Muscle layer of duodenum (tissue), 2 donors: ENCODE results near the gene EMC9.
"Not testable (repeated sequence)": the region's sequence is repeated elsewhere in the genome, so short reads cannot be mapped to it uniquely, and the experiment has no call there.

Experiments used
- H3K27ac ChIP-seq: one replicate; pipeline ENCODE4 v1.7.0; 2013; ENCODE audit warnings: mild to moderate bottlenecking, low read length
- H3K27me3 ChIP-seq: one replicate; pipeline ENCODE4 v1.7.0; 2013; ENCODE audit warnings: low read depth, mild to moderate bottlenecking, control low read depth, low read length
- H3K36me3 ChIP-seq, 2 donors: one replicate each; pipeline ENCODE4 v1.7.0; 2013; ENCODE audit warnings: low read length in 2 of 2, control low read depth in 1 of 2, mild to moderate bottlenecking in 1 of 2; ENCODE audit not compliant: insufficient read depth in 2 of 2, control insufficient read depth in 1 of 2
- H3K4me1 ChIP-seq, 2 donors: one replicate each; pipeline ENCODE4 v1.7.0; 2013; ENCODE audit warnings: low read length in 2 of 2, mild to moderate bottlenecking in 2 of 2, control low read depth in 1 of 2, moderate library complexity in 1 of 2; ENCODE audit not compliant: insufficient read depth in 2 of 2, control insufficient read depth in 1 of 2
- H3K4me3 ChIP-seq, 2 donors: one replicate each; pipeline ENCODE4 v1.7.0; 2013; ENCODE audit warnings: low read length in 2 of 2, low read depth in 1 of 2, mild to moderate bottlenecking in 1 of 2
- H3K9me3 ChIP-seq, 2 donors: one replicate each; pipeline ENCODE4 v1.7.0; 2013; ENCODE audit warnings: low read length in 2 of 2, control low read depth in 1 of 2, mild to moderate bottlenecking in 1 of 2; ENCODE audit not compliant: control insufficient read depth in 1 of 2
- donor health status: healthy.

The EMC9 gene

DNA sequence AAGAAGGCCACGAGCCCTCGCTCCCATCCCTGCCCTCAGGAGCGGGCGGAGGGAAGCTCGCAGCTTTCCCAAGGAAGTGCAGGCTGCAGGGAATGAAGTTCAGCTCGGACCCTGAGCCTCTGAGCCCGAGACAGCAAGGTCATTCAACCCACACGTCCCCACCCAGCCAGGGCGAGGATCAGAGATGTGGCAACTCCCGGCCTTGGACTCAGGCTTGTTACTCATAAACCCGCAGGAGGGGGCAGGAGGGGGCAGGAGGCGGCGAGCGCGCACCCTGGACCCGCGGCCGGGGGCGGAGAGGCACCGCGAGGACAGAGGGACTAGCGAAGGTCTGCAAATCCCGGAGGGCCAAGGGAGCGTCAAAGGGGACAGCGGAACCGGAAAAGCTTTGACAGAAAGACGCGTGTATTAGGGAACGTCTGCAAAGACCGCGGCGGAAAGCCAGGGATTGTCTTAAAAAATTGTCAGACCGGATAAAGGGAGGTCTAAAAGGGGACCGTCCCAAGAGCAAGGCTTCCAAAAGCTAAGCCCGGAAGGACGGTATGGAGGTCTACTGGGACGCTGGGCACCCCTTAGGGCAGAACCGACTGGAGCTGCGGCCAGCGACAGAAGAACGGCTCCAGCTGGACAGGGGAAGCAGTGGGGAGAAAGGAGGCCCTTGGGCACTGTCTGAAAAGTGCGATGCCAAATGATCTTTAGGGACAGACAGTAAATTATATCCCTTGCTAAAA, 27.4 kb downstream of the EMC9 start:
- Histone ChIP-seq H3K27ac (peak overlapping the region; percentile 100), H3K4me1 (peaks cover 18 to 21% of the 10 kb centered on the region in 2 donors), H3K36me3 (peaks cover 18 to 31% of the 10 kb centered on the region in 2 donors), H3K4me3 (peak overlapping the region; percentile 87 to 89), H3K27me3 (no peaks in the 10 kb centered on the region), H3K9me3 (no peaks in the 10 kb centered on the region)

DNA sequence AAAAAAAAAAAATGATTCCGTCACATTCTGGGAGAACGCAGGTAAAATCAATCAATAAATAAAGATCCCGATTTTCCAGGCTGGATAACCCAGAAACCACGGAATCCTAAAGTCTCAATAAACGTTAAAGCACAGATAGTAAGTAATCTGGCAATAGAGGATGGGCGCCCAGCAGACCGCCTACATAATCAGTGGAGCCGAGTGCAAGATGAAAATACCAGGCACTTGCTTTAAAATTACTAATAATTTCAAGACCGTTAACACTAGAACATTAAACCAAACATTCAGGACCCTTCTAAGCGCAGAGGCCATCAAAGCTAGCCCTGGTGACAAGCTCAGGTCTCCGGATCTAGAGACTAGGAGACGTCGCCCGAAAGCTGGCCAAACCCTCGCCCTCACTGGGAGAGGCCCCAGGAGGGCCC, 28.0 kb downstream of the EMC9 start:
- peak overlapping the region; percentile 100 for H3K27ac ChIP-seq
- peaks cover 23 to 25% of the 10 kb centered on the region in 2 donors for H3K4me1 ChIP-seq
- H3K4me3 ChIP-seq: peak overlapping the region; percentile 87 to 89
- H3K9me3 ChIP-seq: no peaks in the 10 kb centered on the region
- H3K27me3 ChIP-seq: no peaks in the 10 kb centered on the region
- peaks cover 12 to 25% of the 10 kb centered on the region in 2 donors for H3K36me3 ChIP-seq

DNA sequence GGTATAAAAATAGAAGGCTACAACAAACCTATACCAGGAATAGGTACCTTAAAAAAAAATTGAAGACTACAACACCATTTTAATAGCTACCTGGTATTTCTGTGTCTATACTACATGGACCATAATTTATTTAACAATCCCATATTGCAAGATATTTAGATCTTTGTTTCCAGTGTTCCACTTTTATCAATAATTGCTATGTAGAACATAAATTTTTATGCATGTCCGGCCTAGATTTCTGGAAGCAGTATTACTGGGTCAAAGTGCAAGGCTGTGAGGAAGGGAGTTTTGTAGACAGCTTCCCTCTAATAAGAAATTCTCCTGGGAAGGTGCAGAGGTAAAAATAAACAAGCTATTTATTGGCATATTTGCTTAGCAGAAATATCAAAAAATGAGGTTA, 30.9 kb downstream of the EMC9 start:
- H3K27me3 ChIP-seq: no peaks in the 10 kb centered on the region
- peaks cover 12 to 14% of the 10 kb centered on the region in 2 donors for H3K4me1 ChIP-seq
- H3K36me3 ChIP-seq: peaks cover 0 to 12% of the 10 kb centered on the region in 2 donors
- no peaks in the 10 kb centered on the region for H3K9me3 ChIP-seq
- H3K27ac ChIP-seq: no peak overlapping the region
- no peak overlapping the region for H3K4me3 ChIP-seq

DNA sequence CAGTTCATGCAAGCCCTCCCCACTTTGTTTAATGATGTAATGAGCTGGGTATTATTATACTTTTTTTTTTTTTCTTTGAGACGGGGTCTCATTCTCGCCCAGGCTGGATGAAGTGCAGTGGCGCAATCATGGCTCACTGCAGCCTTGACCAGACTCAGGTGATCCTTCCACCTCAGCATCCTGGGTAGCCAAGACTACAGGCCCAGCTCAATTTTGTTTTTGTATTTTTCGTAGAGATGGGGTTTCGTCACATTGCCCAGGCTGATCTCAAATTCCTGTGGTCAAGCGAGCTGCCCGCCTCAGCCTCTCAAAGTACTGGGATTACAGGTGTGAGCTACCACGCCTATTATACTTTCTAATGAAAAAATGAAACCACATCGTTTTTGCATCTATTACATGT, 31.3 kb downstream of the EMC9 start:
- no peak overlapping the region for H3K27ac ChIP-seq
- H3K9me3 ChIP-seq: no peaks in the 10 kb centered on the region
- H3K4me3 ChIP-seq: no peak overlapping the region
- H3K36me3 ChIP-seq: peaks cover 0 to 12% of the 10 kb centered on the region in 2 donors
- peaks cover 11 to 12% of the 10 kb centered on the region in 2 donors for H3K4me1 ChIP-seq
- no peaks in the 10 kb centered on the region for H3K27me3 ChIP-seq

DNA sequence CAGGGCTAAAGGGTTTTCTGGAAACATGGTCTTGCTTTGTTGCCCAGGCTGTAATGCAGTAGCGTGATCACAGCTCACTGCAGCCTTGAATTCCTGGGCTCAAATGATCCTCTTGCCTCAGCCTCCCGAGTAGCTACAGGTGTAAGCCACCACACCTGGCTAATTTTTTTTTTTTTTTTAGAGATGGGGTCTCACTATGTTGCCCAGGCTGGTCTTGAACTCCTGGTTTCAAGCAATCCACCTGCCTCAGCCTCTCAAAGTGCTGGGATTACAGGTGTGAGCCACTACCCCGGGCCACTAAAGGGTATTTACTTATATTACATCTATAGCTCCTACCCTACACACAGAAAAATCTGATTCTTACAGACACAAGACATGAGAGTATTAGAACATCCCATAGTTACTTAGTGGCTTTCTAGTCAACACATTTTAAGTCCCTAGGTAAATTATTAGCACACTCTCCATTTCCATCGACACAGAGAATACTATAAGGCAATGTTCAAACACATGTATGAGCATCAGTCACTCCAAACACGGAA, 33.0 kb downstream of the EMC9 start:
- H3K4me1 ChIP-seq: peaks cover 7 to 9% of the 10 kb centered on the region in 2 donors
- peak overlapping the region; percentile 10 for H3K27ac ChIP-seq

DNA sequence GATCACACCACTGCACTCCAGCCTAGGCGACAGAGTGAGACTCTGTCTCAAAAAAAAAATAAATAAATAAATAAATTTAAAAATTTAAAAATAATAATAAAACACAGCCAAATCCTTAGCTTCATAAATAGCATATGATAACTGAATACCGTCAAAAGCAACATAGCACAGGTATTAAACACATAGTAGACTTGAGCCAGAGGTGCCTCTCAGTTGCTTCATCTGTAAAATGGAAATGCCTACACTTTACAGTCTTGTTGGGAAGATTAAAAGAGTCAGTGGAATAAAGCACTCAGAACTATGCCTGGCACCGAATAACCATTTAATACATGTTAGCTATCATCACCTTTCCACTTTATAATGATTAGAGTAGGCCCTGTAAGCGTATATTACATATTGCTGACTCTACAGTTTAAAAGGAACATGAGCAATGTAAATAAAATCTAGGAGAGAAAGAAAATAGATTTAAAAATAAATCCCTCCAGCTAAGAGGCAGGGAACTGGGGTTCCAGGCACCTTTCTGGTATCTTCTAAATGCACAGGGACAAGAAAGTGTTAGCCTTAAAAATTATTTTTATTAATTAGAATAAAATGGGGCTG, 34.6 kb downstream of the EMC9 start:
- Histone ChIP-seq H3K4me3 (no peak overlapping the region), H3K27me3 (no peaks in the 10 kb centered on the region), H3K27ac (no peak overlapping the region), H3K9me3 (no peaks in the 10 kb centered on the region), H3K36me3 (peaks cover 6 to 15% of the 10 kb centered on the region in 2 donors), H3K4me1 (peaks cover 4 to 7% of the 10 kb centered on the region in 2 donors)

More for the DNA sequence above, 33.0 kb downstream of the EMC9 start:
- Histone ChIP-seq H3K9me3 (no peaks in the 10 kb centered on the region), H3K4me3 (no peak overlapping the region), H3K36me3 (peaks cover 2 to 6% of the 10 kb centered on the region in 2 donors), H3K27me3 (no peaks in the 10 kb centered on the region)

DNA sequence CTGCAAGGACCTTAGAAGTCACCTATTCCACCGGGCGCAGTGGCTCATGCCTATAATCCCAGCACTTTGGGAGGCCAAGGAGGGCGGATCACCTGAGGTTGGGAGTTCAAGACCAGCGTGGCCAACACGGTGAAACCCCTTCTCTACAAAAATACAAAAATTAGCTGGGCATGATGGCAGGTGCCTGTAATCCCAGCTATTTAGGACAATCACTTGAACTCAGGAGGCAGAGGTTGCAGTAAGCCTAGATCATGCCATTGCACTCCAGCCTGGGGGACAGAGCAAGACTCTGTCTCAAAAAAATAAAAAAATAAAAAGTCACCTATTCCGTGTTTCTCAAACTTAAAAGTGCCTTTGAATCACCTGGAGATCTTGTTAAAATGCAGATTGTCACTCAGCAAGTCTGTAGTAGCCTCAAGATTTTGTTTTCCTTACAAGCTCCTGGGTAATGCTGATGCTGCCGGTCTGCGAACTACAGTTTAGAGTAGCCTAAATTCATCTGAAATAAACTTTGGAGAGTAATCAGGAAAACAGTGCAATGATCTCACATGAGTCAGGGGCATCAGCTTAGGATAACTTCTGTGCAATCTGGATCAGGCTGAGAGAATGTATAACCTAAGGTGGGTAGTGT, 35.7 kb downstream of the EMC9 start:
- not testable (repeated sequence) for H3K9me3 ChIP-seq, H3K4me1 ChIP-seq, H3K27me3 ChIP-seq, H3K4me3 ChIP-seq, H3K27ac ChIP-seq
- H3K36me3 ChIP-seq: peaks cover 9 to 22% of the 10 kb centered on the region in 2 donors

DNA sequence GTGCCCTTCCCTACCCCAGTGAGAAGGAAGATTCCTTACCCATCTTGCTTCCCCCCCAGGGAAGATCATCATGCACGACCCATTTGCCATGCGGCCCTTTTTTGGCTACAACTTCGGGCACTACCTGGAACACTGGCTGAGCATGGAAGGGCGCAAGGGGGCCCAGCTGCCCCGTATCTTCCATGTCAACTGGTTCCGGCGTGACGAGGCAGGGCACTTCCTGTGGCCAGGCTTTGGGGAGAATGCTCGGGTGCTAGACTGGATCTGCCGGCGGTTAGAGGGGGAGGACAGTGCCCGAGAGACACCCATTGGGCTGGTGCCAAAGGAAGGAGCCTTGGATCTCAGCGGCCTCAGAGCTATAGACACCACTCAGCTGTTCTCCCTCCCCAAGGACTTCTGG, 37.9 kb downstream of the EMC9 start:
- Histone ChIP-seq H3K27me3 (no peaks in the 10 kb centered on the region), H3K4me3 (no peak overlapping the region), H3K27ac (no peak overlapping the region), H3K9me3 (no peaks in the 10 kb centered on the region), H3K36me3 (peaks cover 10 to 34% of the 10 kb centered on the region in 2 donors), H3K4me1 (no peaks in the 10 kb centered on the region)

DNA sequence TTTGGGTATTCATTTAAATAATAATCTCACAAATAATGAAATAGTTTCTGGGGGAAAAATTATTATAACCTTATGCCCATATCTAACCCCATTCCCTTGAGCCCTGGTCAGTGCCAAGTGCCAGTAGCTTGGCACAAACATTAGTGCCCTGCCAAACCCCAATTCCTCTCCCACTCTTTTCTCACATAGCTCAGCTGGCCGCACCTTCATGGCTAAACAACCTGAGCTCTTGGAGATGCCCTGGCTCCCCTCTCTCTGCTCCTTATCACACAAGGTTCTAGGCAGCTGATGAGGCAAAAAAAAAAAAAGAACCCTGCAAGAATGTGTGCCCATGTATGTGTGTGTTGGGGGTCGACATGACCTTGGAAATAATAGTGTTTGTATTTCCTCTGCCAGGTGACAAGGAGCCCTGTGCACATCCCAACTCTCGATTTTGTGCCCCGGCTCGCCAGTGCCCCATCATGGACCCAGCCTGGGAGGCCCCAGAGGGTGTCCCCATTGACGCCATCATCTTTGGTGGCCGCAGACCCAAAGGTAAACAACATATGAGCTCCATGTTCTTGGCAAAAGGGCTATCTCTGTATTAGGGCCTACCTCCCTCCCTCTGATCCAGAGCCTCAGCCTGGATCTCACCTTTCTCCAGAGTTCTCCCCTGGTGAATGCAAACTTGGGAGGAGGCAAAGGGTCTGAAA, 38.9 kb downstream of the EMC9 start:
- H3K36me3 ChIP-seq: peaks cover 10 to 37% of the 10 kb centered on the region in 2 donors
- H3K27me3 ChIP-seq: no peaks in the 10 kb centered on the region
- H3K9me3 ChIP-seq: no peaks in the 10 kb centered on the region

DNA sequence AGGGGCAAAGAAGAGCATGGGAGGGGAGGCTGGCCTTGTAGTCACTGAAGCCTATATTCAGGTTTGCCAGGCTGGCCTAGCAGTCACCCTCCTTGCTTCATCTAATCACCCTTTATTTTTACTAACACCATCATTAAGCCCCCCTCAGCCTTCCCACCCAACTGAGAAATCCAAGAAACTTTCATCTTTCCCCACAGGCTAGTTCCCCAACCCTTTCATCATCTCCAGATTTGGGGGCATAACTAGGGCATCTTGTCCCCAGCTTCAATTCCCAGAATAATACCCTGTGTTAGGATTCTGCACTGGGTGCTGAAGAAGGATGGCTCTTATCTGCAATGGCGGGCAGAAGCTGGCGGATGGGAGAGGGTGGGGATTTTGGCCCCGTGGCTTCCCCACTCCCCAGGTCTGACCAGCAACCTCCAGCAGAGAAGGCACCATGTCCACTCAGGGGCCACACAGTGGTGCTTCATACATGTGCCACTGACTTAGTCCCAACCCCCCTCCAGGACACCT, 40.4 kb downstream of the EMC9 start:
- Histone ChIP-seq H3K27me3 (no peaks in the 10 kb centered on the region), H3K27ac (no peak overlapping the region), H3K4me3 (no peak overlapping the region), H3K4me1 (no peaks in the 10 kb centered on the region), H3K36me3 (peaks cover 10 to 37% of the 10 kb centered on the region in 2 donors), H3K9me3 (no peaks in the 10 kb centered on the region)

More for the DNA sequence above, 38.9 kb downstream of the EMC9 start:
- Histone ChIP-seq H3K4me3 (no peak overlapping the region), H3K27ac (no peak overlapping the region), H3K4me1 (no peaks in the 10 kb centered on the region)
